HG02938 (cell line): ENCODE data around the gene ZNF536.

Source experiments
- ATAC-seq: cut with Tn5 transposase; IDR thresholded peaks from one replicate; pipeline ENCODE4 v1.9.1; 2021; ENCODE audit warnings: mild to moderate bottlenecking, moderate library complexity; ENCODE audit not compliant: unreplicated experiment

ZNF536 gene

DNA sequence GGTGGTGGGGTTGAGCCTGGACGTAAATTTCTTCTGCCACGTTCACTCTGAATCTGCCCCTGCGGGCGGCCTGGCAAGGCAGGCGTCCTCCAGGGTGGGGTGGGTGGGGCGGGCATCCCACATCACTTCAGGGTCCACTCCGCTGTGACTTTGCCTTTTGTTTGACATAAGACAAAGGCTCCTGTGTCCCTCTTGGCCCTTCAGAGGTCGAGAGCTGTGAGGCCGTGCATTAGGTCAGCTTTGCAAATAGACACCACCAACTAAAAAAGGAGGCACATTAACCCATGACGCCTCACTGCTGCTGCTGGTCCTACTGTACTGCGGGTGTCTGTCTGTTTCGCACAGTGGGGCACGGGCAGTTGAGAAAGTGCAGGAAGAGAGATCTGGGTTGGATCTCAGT lies 10.5 kb upstream of the ZNF536 start:
- no peak for ATAC-seq

- ATAC-seq: no peak
These were observed 9.9 kb upstream of the ZNF536 start for GRCh38 chr19:30362156-30362754.

- no peak for ATAC-seq
These were observed 9.1 kb upstream of the ZNF536 start for GRCh38 chr19:30363073-30363472.

DNA sequence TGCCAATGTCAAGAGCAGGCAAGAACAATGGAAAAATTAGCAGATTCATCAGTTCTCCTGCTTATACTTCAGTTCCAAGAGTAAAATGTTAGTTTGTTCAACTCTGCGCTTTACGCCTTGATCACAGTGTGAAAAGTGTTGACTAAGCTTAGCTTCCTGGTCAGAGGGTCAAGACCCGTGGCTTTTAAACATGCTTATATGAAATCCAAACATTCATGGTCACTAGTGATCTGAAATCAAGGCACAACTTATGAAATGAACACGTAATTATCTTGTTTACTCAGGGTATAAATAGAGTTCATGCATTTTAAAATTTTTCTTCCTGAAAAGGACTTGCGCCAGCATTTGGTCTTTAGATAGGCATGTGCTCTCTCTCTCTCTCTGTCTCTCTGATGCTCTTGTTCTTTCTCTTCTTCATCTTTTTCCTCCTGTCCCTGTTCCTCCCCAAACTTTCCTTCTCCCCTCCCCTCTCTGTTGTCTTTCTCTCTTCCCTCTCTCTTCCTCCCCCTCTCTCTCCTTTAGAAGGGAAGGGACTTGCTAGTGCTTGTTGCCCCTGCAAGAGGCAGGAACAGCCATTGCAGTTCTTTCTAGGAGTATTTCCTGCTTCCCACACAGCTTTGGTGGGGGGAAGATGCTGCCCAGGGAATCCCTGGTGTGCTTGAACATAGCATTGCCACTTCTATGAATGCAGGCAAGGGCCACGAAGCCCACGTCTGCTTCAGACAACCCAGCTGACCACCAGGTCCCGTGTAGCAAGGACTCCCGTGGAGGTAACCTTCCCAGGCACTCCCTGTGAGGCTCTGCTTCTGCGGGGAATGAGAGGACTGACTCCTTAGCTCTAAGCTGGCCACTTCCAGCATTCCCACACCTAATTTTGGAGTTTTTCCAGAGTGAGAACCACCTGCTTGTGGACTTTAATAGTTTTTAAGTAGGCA lies 7.1 kb upstream of the ZNF536 start:
- ATAC-seq: no peak

DNA sequence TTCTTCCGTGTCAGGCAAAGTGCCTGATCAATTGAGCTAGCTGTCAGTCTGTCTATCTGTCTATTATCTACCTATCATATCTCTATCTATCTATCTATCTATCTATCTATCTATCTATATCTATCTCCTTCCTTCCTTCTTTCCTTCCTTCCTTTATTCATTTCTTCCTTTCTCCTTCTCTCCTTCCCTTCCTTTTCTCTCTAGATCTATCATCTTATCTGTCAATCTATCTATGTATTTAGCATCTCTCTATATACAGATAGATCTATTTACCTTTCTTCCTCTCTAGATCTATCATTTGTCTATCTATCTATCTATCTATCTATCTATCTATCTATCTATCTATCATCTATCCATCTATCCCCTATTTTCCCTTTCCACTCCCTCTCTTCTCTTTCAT lies 5.9 kb upstream of the ZNF536 start:
- no peak for ATAC-seq

DNA sequence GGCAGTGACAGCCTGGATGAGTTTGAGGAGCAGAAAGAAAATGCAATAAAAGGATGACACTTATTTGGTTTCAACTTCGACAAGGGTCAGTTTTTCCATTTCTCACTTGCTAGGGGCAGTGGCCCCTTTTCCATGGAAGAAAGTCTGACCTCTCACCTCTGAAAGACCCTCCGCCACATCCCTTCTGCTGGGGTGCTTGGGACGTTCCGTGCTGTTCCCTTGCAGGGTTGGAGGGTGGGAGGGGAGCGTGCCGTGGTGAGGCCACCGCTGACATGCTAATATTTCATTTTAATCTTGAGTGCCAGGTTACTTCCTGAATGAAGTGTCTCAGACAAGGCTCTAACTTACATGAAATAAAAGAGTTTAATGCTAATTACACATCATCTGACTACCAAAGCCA lies 5.2 kb upstream of the ZNF536 start:
- ATAC-seq: no peak

DNA sequence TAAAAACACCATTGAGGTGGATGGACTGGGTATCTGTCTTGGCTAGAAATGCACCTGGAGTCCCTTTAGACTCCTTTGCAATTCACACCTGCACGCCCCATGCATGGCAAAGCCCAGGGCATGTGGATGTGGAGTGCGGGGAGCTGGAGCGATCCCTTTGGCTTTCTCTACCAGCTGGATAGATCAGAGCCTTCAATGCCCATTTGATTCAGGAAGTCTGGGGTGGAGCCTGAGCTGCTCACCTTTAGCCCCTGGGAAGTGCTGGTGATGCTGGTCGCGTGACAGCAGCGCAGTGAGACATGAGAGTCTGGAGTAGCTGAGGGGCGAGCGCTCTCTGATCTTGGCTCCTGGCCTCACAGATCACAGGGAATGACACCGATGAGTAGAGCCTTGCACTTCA lies 4.8 kb upstream of the ZNF536 start:
- ATAC-seq: no peak

DNA sequence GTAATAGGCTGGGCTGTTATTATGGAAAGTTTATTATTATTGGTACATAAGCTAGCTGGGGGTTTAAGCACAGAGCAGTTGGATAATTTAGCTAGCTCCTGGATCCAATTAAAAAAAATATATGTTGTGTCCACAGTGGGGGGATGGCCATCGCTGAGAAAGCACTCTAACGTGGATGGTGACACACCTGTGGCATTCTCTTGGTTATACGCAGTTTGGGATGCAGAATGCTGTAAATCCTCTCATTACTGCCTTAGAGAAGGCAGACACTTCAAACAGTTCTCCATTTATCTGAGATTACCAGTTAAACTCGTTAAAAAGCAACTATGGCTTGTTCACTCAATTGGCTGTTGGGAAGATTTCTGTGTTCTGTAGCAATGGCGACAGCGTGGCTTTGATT lies 2.4 kb upstream of the ZNF536 start:
- ATAC-seq: no peak

DNA sequence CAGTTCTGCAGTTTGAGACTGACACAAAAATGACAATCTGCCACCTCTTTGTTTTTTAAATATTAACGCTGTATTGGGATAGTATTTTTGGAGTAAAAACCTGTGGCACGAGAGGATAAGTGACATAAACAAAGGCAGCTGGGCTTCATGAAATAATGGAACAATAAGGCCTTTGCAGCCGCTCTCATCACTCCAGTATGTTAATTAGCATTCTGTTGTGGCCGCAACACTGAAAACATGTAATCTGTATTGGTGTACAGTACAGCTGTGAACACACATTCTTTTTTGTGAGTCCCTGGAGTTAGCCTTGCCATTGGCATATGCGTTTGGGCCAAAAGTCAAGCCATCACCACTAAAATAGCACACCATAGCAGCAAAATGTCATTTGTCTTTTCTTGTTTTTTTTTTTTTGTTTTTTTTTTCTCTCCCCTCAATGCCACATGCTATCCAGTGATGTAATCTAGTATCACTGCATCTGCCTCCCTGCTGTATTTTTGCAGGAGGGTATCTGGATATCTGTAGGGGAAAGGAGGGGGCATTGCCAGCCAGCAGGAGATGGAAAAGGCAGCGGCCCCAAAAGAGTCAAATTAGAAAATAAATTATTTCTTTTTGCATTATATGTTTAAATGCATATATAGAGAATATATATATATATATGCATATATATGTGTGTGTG lies 885 bp upstream of the ZNF536 start:
- ATAC-seq: no peak

DNA sequence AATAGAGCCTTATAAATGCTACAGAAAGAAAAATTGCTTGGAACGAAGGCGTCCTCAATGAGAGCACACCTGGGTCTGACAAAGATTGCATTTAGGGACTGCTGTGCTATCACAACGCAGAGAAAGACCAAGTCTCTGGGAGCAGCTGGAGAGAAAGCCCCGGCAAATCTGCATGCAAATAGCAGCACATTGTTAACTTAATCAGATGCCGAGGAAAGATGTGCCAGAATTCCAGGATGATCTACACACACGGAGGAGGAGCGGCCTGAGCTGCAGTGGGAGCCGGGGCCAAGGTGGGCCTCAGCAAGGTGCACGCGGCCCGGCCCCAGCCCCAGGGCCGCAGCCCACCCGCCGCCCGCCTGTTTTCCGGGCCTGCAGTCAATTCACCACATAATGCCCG lies 1.4 kb downstream of the ZNF536 start:
- ATAC-seq: no peak

DNA sequence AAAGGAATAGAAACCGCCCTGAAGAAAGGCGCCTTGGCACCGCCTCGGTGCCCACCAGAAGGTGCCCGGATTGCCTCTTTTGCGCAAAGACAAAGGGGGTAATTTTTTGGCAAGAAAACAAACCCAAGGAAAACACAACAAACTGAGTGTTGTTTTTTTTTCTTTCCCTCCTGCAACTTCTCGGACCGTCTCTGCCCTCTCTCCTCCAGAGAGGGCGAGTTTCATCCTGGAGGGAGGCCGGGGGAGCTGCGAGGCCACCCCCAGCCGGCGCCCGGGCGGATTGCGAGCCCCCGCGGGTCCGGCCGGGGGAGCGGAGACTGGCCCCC lies 2.3 kb downstream of the ZNF536 start:
- ATAC-seq: no peak

GRCh38 chr19:30374865-30375552 lies 2.8 kb downstream of the ZNF536 start:
- ATAC-seq: no peak

DNA sequence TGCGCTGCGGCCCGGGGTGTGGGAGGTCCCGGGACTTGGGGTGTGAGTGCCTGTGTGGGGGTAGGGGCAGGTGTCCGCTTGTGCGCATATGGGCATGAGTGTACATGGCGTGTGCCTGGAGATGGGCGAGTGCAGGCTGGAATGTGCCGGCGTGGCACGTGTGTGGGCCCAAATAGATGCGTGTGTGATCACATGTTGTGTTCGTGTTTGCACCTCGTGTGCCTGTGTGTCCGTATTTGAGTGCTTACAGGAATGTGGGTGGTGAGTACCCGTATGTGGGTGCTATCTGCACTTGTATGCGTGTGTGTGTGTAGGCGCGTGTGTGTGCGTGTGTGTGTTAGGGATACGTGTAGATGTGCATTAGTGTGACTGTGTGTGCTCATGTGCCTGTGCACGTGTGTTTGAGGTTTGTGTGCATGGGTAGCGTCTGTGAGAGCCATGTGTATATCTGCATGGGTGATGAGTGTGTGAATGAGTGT lies 3.4 kb downstream of the ZNF536 start:
- no peak for ATAC-seq

- ATAC-seq: no peak
These were observed 4.1 kb downstream of the ZNF536 start for GRCh38 chr19:30376272-30376671.

GRCh38 chr19:30376826-30377425 lies 4.7 kb downstream of the ZNF536 start:
- ATAC-seq: no peak

DNA sequence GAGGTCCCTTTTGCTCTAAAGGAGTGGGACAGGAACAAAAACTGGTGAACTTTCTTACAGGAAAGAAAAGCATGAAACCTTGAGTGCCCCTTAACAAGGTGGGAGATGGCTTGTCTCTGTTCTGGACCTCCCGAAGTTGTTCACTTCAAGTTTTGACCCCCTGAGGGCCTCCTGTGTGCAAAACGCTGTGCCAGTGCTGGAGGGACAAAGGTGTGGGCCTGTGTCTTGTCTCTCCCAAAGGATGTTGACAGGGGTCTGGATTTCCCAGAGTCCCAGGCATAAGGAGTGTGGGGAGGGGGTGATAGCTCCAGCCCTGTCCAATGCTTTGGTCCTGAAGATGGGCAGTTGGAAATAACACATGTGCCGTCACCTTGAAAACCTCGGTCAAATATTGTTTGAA lies 6.5 kb downstream of the ZNF536 start:
- no peak for ATAC-seq

DNA sequence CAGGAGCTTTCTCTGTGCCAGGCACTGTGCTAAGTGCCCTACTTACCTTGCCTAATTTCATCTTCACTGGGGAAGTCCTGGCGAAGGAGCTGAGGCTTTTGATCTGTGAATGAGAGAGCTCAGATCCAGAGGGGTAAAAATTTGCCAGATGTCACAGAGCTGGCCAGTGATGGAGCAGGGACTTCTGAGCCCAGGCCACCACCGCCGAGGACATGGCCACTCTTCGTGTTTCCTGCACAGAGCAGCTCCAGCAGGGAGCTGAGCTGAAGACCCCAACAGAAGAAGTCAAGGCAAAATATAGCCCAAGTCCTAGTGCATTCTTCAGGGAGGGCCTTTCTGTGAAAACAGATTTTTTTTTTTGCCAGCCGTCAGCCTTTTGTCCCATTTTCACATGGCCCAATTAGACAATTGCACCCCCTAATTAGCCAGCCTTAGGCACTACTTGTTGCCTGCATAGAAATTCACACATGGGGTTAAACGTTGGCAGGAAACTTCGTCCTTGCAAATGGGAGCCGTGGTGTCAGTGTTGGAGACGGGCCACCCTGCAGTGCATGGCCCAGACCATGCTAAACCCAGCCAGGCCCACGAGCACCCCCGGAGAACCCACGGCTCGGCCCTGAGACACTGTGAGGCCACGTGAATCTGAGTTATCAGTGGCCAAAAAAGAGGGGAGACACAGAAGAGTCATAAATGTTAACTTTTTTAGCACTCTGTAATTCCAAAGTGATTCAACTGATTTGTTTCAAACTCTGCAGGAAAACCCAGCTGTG lies 7.8 kb downstream of the ZNF536 start:
- no peak for ATAC-seq

GRCh38 chr19:30381366-30381765 lies 9.2 kb downstream of the ZNF536 start:
- no peak for ATAC-seq

GRCh38 chr19:30385174-30385573 lies 13.0 kb downstream of the ZNF536 start:
- ATAC-seq: no peak

GRCh38 chr19:30385666-30386065 lies 13.5 kb downstream of the ZNF536 start:
- ATAC-seq: no peak
